Glutamatergic neuron (in vitro differentiated cells): ENCODE data around the gene OTUD5. TPM values are rescaled to one million over a fixed set of nuclear protein-coding genes. Genes with fewer than 3 reads are reported as not detected.

ENCODE experiments used
- DNase-seq: peaks from one replicate; pipeline ENCODE4 v3.0.0; 2022
- H3K27ac Mint-ChIP-seq: one replicate; pipeline ENCODE4 v1.8.0; 2020; ENCODE audit warnings: mild to moderate bottlenecking, mixed read lengths, inconsistent platforms; ENCODE audit not compliant: unreplicated experiment
- H3K27me3 Mint-ChIP-seq: one replicate; pipeline ENCODE4 v1.8.0; 2020; ENCODE audit warnings: mild to moderate bottlenecking, moderate library complexity, mixed read lengths, inconsistent platforms; ENCODE audit not compliant: unreplicated experiment
- H3K36me3 Mint-ChIP-seq: one replicate; pipeline ENCODE4 v1.8.0; 2020; ENCODE audit warnings: mild to moderate bottlenecking, mixed read lengths, inconsistent platforms; ENCODE audit not compliant: unreplicated experiment
- H3K4me1 Mint-ChIP-seq: one replicate; pipeline ENCODE4 v1.8.0; 2020; ENCODE audit warnings: mild to moderate bottlenecking, low read depth, mixed read lengths, inconsistent platforms; ENCODE audit not compliant: unreplicated experiment
- H3K4me3 Mint-ChIP-seq: one replicate; pipeline ENCODE4 v1.8.0; 2020; ENCODE audit warnings: mild to moderate bottlenecking, mixed read lengths, inconsistent platforms; ENCODE audit not compliant: unreplicated experiment
- H3K9me3 Mint-ChIP-seq: one replicate; pipeline ENCODE4 v1.8.0; 2020; ENCODE audit warnings: mild to moderate bottlenecking, moderate library complexity, mixed read lengths, inconsistent platforms; ENCODE audit not compliant: unreplicated experiment
- CTCF ChIP-seq: fragments of 200-600 bp; sonication (generic); IDR thresholded peaks from one replicate; pipeline ENCODE4 v1.5.0; 2021; ENCODE audit not compliant: partially characterized antibody, unreplicated experiment
- total RNA-seq: library from RNA; stranded (reverse); fragmentation: NEBNext Ultra II Directional; extraction: Animal tissue kit (Norgen Biotek cat#: 25700); gene quantifications from one replicate; pipeline ENCODE4 v1.2.1, GENCODE V29; 2021; ENCODE audit not compliant: unreplicated experiment

OTUD5 gene
- total RNA-seq, 1 donor from 2014 or later = 68.3 TPM

GRCh38 chrX:48956728-48957414 is 536 bp downstream of the OTUD5 start:
- H3K27me3 Mint-ChIP-seq = peaks cover 8% of the 10 kb centered on the region
- H3K9me3 Mint-ChIP-seq = peaks cover 6% of the 10 kb centered on the region
- H3K4me1 Mint-ChIP-seq = peaks cover 7% of the 10 kb centered on the region
- H3K27ac Mint-ChIP-seq = peak overlapping the region; percentile 75
- H3K36me3 Mint-ChIP-seq = no peaks in the 10 kb centered on the region
- peak overlapping the region; percentile 86 for H3K4me3 Mint-ChIP-seq
- no peak for TF ChIP-seq CTCF
- peak; percentile 20 for DNase-seq

- no peaks in the 10 kb centered on the region for H3K4me1 Mint-ChIP-seq
- TF ChIP-seq CTCF = no peak
- H3K4me3 Mint-ChIP-seq = no peak overlapping the region
- H3K36me3 Mint-ChIP-seq = no peaks in the 10 kb centered on the region
- no peaks in the 10 kb centered on the region for H3K27me3 Mint-ChIP-seq
- no peak overlapping the region for H3K27ac Mint-ChIP-seq
- no peaks in the 10 kb centered on the region for H3K9me3 Mint-ChIP-seq
- DNase-seq = no peak
Observed at GRCh38 chrX:48948589-48948988, 8.8 kb downstream of the OTUD5 start.

- DNase-seq = peak; percentile 57
- no peaks in the 10 kb centered on the region for H3K9me3 Mint-ChIP-seq
- peaks cover 8% of the 10 kb centered on the region for H3K4me1 Mint-ChIP-seq
- H3K27me3 Mint-ChIP-seq = no peaks in the 10 kb centered on the region
- H3K27ac Mint-ChIP-seq = no peak overlapping the region
- TF ChIP-seq CTCF = peak; percentile 57
- H3K4me3 Mint-ChIP-seq = peak overlapping the region; percentile 63
- H3K36me3 Mint-ChIP-seq = no peaks in the 10 kb centered on the region
Observed at GRCh38 chrX:48945517-48946348, 11.7 kb downstream of the OTUD5 start.

GRCh38 chrX:48942895-48943294 is 14.5 kb downstream of the OTUD5 start:
- peaks cover 9% of the 10 kb centered on the region for H3K4me1 Mint-ChIP-seq
- H3K9me3 Mint-ChIP-seq = no peaks in the 10 kb centered on the region
- no peak overlapping the region for H3K4me3 Mint-ChIP-seq
- no peak for TF ChIP-seq CTCF
- DNase-seq = no peak
- no peaks in the 10 kb centered on the region for H3K27me3 Mint-ChIP-seq
- H3K36me3 Mint-ChIP-seq = no peaks in the 10 kb centered on the region
- peak overlapping the region; percentile 43 for H3K27ac Mint-ChIP-seq
